Liver (tissue), 9 donors: Measurements from ENCODE around the gene ADGRG1. TPM values are rescaled to one million over a fixed set of nuclear protein-coding genes. Genes with fewer than 3 reads are reported as not detected.

Experiments
- DNase-seq: peaks from one replicate; pipeline ENCODE4 v3.0.0-alpha.2; 2017; ENCODE audit warnings: low spot score
- H3K27ac ChIP-seq, 2 donors: one replicate each; pipeline ENCODE4 v1.7.0; 2013; ENCODE audit warnings: inconsistent platforms in 2 of 2, low read length in 2 of 2, control low read depth in 1 of 2, low read depth in 1 of 2, mild to moderate bottlenecking in 1 of 2
- H3K27me3 ChIP-seq, 4 donors: one replicate each; pipeline versions ENCODE4 v1.6.1 to v1.7.0; 2013; ENCODE audit warnings: low read length in 3 of 4, inconsistent platforms in 1 of 4, mild to moderate bottlenecking in 1 of 4, moderate library complexity in 1 of 4; ENCODE audit not compliant: control insufficient read depth in 4 of 4, insufficient read depth in 4 of 4
- H3K36me3 ChIP-seq, 4 donors: one replicate each; pipeline versions ENCODE4 v1.6.1 to v1.7.0; 2013; ENCODE audit warnings: low read length in 3 of 4, mild to moderate bottlenecking in 3 of 4, low read depth in 1 of 4, moderate library complexity in 1 of 4; ENCODE audit not compliant: control insufficient read depth in 4 of 4, insufficient read depth in 3 of 4
- H3K4me1 ChIP-seq, 4 donors: one replicate each; pipeline versions ENCODE4 v1.6.1 to v1.7.0; 2013; ENCODE audit warnings: low read length in 3 of 4, mild to moderate bottlenecking in 3 of 4, moderate library complexity in 1 of 4; ENCODE audit not compliant: control insufficient read depth in 4 of 4, insufficient read depth in 4 of 4
- H3K4me3 ChIP-seq, 3 donors: one replicate each; pipeline versions ENCODE4 v1.6.1 to v1.7.0; 2013; ENCODE audit warnings: low read length in 3 of 3, control low read depth in 1 of 3, low read depth in 1 of 3, mild to moderate bottlenecking in 1 of 3
- H3K9ac ChIP-seq, 2 donors: one replicate each; pipeline ENCODE4 v1.7.0; 2013; ENCODE audit warnings: low read length in 2 of 2, mild to moderate bottlenecking in 2 of 2, moderate library complexity in 2 of 2, control low read depth in 1 of 2, low read depth in 1 of 2
- H3K9me3 ChIP-seq, 4 donors: one replicate each; pipeline versions ENCODE4 v1.6.1 to v1.7.0; 2013; ENCODE audit warnings: low read length in 3 of 4; ENCODE audit not compliant: control insufficient read depth in 4 of 4
- EGR1 ChIP-seq, 2 donors: IDR thresholded peaks; 2 replicates each; pipeline ENCODE4 v1.6.1; 2016 to 2018; ENCODE audit warnings: antibody characterized with exemption in 2 of 2, low read depth in 2 of 2
- FOXA1 ChIP-seq: IDR thresholded peaks from 2 replicates; pipeline ENCODE4 v1.6.1; 2016; ENCODE audit warnings: antibody characterized with exemption
- FOXA2 ChIP-seq: IDR thresholded peaks from 2 replicates; pipeline ENCODE4 v1.6.1; 2016; ENCODE audit warnings: antibody characterized with exemption
- GABPA ChIP-seq, 2 donors: IDR thresholded peaks in 1 of 2; conservative IDR thresholded peaks in 1 of 2; 2 replicates each; pipeline ENCODE4 v1.6.1; 2016; ENCODE audit warnings: antibody characterized with exemption in 2 of 2, mild to moderate bottlenecking in 1 of 2, moderate library complexity in 1 of 2
- HNF4A ChIP-seq, 2 donors: conservative IDR thresholded peaks; 2 replicates each; pipeline ENCODE4 v1.6.1; 2016; ENCODE audit warnings: antibody characterized with exemption in 2 of 2, mild to moderate bottlenecking in 2 of 2
- HNF4G ChIP-seq: IDR thresholded peaks from 2 replicates; pipeline ENCODE4 v1.6.1; 2016; ENCODE audit warnings: antibody characterized with exemption
- JUND ChIP-seq, 2 donors: IDR thresholded peaks; 2 replicates each; pipeline ENCODE4 v1.6.1; 2016; ENCODE audit warnings: antibody characterized with exemption in 2 of 2
- NR2F2 ChIP-seq: IDR thresholded peaks from 2 replicates; pipeline ENCODE4 v1.6.1; 2016; ENCODE audit warnings: antibody characterized with exemption
- RAD21 ChIP-seq, 2 donors: IDR thresholded peaks; 2 replicates each; pipeline ENCODE4 v1.6.1; 2016; ENCODE audit warnings: antibody characterized with exemption in 2 of 2, mild to moderate bottlenecking in 2 of 2
- RXRA ChIP-seq, 2 donors: IDR thresholded peaks; 2 replicates each; pipeline ENCODE4 v1.6.1; 2017 to 2018; ENCODE audit warnings: antibody characterized with exemption in 2 of 2, mild to moderate bottlenecking in 1 of 2
- SP1 ChIP-seq: IDR thresholded peaks from 2 replicates; pipeline ENCODE4 v1.6.1; 2018; ENCODE audit warnings: antibody characterized with exemption, mild to moderate bottlenecking
- TAF1 ChIP-seq: conservative IDR thresholded peaks from 2 replicates; pipeline ENCODE4 v1.6.1; 2016; ENCODE audit warnings: antibody characterized with exemption, mild to moderate bottlenecking
- YY1 ChIP-seq: IDR thresholded peaks from 2 replicates; pipeline ENCODE4 v1.6.1; 2016; ENCODE audit warnings: antibody characterized with exemption, mild to moderate bottlenecking
- WGBS: extraction: QIAGEN DNeasy Blood & Tissue Kit; methylation state at CpG from one replicate; pipeline ENCODE4 v1.1.7; 2013; 5-methylcytosine and 5-hydroxymethylcytosine counted together
- polyA plus RNA-seq, 2 donors: library from polyadenylated mRNA; stranded (reverse) in 1 of 2; unstranded in 1 of 2; fragments of 200-250 nt in 1 of 2; fragments of >200 nt in 1 of 2; fragmentation: Nextera tagmentation in 1 of 2; extraction: Ambion mirVana in 1 of 2; gene quantifications; one replicate each; pipeline versions ENCODE4 v1.2.1 to v1.2.3, GENCODE V29; 2013 to 2015
- total RNA-seq, 2 donors: library from RNA; depleted of rRNA; stranded (reverse); fragments of >200 nt; gene quantifications; one replicate each; pipeline ENCODE4 v1.2.3, GENCODE V29; 2014
- TF ChIP-seq, protein P1 (sequence below): fragments of 150-350 bp; IDR thresholded peaks from 2 replicates; pipeline ENCODE4 v1.5.1; 2017; ENCODE audit warnings: improper control_type of control experiment, low read depth, low read length; ENCODE audit not compliant: missing input control
- TF ChIP-seq, protein P2 (sequence below): IDR thresholded peaks from 2 replicates; pipeline ENCODE4 v1.6.1; 2016; ENCODE audit warnings: antibody characterized with exemption
- TF ChIP-seq, protein P3 (sequence below): IDR thresholded peaks from 2 replicates; pipeline ENCODE4 v1.6.1; 2016; ENCODE audit warnings: antibody characterized with exemption
- TF ChIP-seq, protein P4 (sequence below): IDR thresholded peaks from 2 replicates; pipeline ENCODE4 v1.6.1; 2016; ENCODE audit warnings: antibody characterized with exemption, mild to moderate bottlenecking
- TF ChIP-seq, protein P5 (sequence below): IDR thresholded peaks from 2 replicates; pipeline ENCODE4 v1.6.1; 2016; ENCODE audit warnings: antibody characterized with exemption
- donor health status: healthy.
- donor health status: healthy.
- donor health status: healthy.
- donor health status: healthy.
- donor health status: healthy.

ADGRG1 gene
- total and polyA plus RNA-seq, 4 donors = 1.7 to 3.3 (median 2.0) TPM

DNA sequence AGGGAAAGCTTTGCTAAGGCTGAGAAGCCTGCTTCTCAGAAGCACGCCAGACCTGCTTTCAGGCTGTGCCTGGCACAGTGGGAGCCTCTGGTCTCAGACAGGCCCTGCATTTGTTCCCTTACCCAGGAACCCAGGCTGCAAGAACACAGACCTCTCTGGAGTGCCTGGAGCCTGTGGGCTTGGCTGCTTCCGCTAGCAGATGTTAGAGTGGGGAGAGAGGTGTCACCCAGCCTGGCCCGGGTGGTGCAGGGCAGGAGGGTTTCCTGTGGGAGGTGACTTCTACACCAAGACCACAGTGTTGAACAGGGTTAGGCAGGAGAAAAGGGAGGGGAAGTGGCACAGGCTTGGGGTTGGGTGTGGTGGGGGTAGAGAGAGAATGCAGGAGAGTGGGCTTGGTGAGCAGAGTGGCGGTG is 35.8 kb upstream of the ADGRG1 start:
- no peak overlapping the region for H3K4me3 ChIP-seq
- WGBS = 62% methylated on average over 4 of the region's 4 CpGs
- no peaks in the 10 kb centered on the region for H3K27me3 ChIP-seq
- H3K36me3 ChIP-seq = no peaks in the 10 kb centered on the region
- H3K9ac ChIP-seq = no peak overlapping the region
- H3K27ac ChIP-seq = no peak overlapping the region
- DNase-seq = peak; percentile 26
- no peak for TF ChIP-seq SP1
- no peak for TF ChIP-seq RAD21 (IDR thresholded peaks at IDR 0.05)
- TF ChIP-seq RXRA (IDR thresholded peaks at IDR 0.05) = no peak
- TF ChIP-seq FOXA2 = no peak
- no peak for TF ChIP-seq NR2F2
- no peak for TF ChIP-seq YY1
- TF ChIP-seq GABPA (IDR thresholded peaks at IDR 0.05 in 1 of 2, conservative IDR thresholded peaks at IDR 0.05 in 1 of 2) = no peak
- TF ChIP-seq, protein P1, sequence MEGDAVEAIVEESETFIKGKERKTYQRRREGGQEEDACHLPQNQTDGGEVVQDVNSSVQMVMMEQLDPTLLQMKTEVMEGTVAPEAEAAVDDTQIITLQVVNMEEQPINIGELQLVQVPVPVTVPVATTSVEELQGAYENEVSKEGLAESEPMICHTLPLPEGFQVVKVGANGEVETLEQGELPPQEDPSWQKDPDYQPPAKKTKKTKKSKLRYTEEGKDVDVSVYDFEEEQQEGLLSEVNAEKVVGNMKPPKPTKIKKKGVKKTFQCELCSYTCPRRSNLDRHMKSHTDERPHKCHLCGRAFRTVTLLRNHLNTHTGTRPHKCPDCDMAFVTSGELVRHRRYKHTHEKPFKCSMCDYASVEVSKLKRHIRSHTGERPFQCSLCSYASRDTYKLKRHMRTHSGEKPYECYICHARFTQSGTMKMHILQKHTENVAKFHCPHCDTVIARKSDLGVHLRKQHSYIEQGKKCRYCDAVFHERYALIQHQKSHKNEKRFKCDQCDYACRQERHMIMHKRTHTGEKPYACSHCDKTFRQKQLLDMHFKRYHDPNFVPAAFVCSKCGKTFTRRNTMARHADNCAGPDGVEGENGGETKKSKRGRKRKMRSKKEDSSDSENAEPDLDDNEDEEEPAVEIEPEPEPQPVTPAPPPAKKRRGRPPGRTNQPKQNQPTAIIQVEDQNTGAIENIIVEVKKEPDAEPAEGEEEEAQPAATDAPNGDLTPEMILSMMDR = no peak
- TF ChIP-seq, protein P2, sequence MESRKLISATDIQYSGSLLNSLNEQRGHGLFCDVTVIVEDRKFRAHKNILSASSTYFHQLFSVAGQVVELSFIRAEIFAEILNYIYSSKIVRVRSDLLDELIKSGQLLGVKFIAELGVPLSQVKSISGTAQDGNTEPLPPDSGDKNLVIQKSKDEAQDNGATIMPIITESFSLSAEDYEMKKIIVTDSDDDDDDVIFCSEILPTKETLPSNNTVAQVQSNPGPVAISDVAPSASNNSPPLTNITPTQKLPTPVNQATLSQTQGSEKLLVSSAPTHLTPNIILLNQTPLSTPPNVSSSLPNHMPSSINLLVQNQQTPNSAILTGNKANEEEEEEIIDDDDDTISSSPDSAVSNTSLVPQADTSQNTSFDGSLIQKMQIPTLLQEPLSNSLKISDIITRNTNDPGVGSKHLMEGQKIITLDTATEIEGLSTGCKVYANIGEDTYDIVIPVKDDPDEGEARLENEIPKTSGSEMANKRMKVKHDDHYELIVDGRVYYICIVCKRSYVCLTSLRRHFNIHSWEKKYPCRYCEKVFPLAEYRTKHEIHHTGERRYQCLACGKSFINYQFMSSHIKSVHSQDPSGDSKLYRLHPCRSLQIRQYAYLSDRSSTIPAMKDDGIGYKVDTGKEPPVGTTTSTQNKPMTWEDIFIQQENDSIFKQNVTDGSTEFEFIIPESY = no peak
- no peak for TF ChIP-seq HNF4A (conservative IDR thresholded peaks at IDR 0.05)
- TF ChIP-seq, protein P3, sequence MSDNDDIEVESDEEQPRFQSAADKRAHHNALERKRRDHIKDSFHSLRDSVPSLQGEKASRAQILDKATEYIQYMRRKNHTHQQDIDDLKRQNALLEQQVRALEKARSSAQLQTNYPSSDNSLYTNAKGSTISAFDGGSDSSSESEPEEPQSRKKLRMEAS = no peak
- TF ChIP-seq EGR1 (IDR thresholded peaks at IDR 0.05; ENCODE audit: low read depth in 2 of 2) = no peak
- no peak for TF ChIP-seq HNF4G
- no peak for TF ChIP-seq TAF1
- no peak for TF ChIP-seq FOXA1
- no peak for TF ChIP-seq JUND (IDR thresholded peaks at IDR 0.05)
- TF ChIP-seq, protein P4, sequence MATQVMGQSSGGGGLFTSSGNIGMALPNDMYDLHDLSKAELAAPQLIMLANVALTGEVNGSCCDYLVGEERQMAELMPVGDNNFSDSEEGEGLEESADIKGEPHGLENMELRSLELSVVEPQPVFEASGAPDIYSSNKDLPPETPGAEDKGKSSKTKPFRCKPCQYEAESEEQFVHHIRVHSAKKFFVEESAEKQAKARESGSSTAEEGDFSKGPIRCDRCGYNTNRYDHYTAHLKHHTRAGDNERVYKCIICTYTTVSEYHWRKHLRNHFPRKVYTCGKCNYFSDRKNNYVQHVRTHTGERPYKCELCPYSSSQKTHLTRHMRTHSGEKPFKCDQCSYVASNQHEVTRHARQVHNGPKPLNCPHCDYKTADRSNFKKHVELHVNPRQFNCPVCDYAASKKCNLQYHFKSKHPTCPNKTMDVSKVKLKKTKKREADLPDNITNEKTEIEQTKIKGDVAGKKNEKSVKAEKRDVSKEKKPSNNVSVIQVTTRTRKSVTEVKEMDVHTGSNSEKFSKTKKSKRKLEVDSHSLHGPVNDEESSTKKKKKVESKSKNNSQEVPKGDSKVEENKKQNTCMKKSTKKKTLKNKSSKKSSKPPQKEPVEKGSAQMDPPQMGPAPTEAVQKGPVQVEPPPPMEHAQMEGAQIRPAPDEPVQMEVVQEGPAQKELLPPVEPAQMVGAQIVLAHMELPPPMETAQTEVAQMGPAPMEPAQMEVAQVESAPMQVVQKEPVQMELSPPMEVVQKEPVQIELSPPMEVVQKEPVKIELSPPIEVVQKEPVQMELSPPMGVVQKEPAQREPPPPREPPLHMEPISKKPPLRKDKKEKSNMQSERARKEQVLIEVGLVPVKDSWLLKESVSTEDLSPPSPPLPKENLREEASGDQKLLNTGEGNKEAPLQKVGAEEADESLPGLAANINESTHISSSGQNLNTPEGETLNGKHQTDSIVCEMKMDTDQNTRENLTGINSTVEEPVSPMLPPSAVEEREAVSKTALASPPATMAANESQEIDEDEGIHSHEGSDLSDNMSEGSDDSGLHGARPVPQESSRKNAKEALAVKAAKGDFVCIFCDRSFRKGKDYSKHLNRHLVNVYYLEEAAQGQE = no peak
- TF ChIP-seq, protein P5, sequence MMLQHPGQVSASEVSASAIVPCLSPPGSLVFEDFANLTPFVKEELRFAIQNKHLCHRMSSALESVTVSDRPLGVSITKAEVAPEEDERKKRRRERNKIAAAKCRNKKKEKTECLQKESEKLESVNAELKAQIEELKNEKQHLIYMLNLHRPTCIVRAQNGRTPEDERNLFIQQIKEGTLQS = no peak
- H3K4me1 ChIP-seq = peaks cover 0 to 6% (median 0%) of the 10 kb centered on the region in 4 donors
- no peaks in the 10 kb centered on the region for H3K9me3 ChIP-seq
